ENCODE results near the gene MAP1LC3A. TPM values are rescaled to one million over a fixed set of nuclear protein-coding genes. Genes with fewer than 3 reads are reported as not detected.
"Not testable (repeated sequence)": the region's sequence is repeated elsewhere in the genome, so short reads cannot be mapped to it uniquely, and the experiment has no call there.

The MAP1LC3A gene
- 10 to 100 TPM; 21.6 to 40.7 (median 24.0) TPM for polyA plus RNA-seq (ENCODE audit: insufficient read length in 4 of 4)

- peak; percentile 72 to 86 (median 84) for DNase-seq (ENCODE audit: low read depth in 4 of 4, low spot score in 3 of 4)
Measured at GRCh38 chr20:34558320-34559218, at the start of gene MAP1LC3A. TSS of gene MAP1LC3A (plus strand) at chr20:34558718. CDS start at chr20:34558869, 151 bp downstream.

- no peak for DNase-seq (ENCODE audit: low read depth in 4 of 4, low spot score in 3 of 4)
Measured at GRCh38 chr20:34510575-34510974, 47.9 kb upstream of the MAP1LC3A start.

- DNase-seq (ENCODE audit: low read depth in 4 of 4, low spot score in 3 of 4): peak in 1 of 4 donors; percentile 7
Measured at GRCh38 chr20:34511891-34512265, 46.6 kb upstream of the MAP1LC3A start.

- no peak for DNase-seq (ENCODE audit: low read depth in 4 of 4, low spot score in 3 of 4)
Measured at GRCh38 chr20:34512266-34512954, 46.1 kb upstream of the MAP1LC3A start.

GRCh38 chr20:34512955-34513419, 45.5 kb upstream of the MAP1LC3A start:
- DNase-seq (ENCODE audit: low read depth in 4 of 4, low spot score in 3 of 4): no peak

- not testable (repeated sequence) for DNase-seq (ENCODE audit: low read depth in 4 of 4, low spot score in 3 of 4)
Measured at GRCh38 chr20:34514034-34514433, 44.5 kb upstream of the MAP1LC3A start.

- no peak for DNase-seq (ENCODE audit: low read depth in 4 of 4, low spot score in 3 of 4)
Measured at GRCh38 chr20:34514897-34515483, 43.5 kb upstream of the MAP1LC3A start.

GRCh38 chr20:34515484-34516246, 42.9 kb upstream of the MAP1LC3A start:
- peak in 2 of 4 donors; percentile 30 to 51 for DNase-seq (ENCODE audit: low read depth in 4 of 4, low spot score in 3 of 4)

- peak; percentile 97 to 98 (median 98) for DNase-seq (ENCODE audit: low read depth in 4 of 4, low spot score in 3 of 4)
Measured at GRCh38 chr20:34516247-34517113, 42.0 kb upstream of the MAP1LC3A start, which contains the start of gene DYNLRB1. TSS of gene DYNLRB1 (plus strand) at chr20:34516422. CDS start at chr20:34516459, 37 bp downstream.

- peak in 1 of 4 donors; percentile 8 for DNase-seq (ENCODE audit: low read depth in 4 of 4, low spot score in 3 of 4)
Measured at GRCh38 chr20:34517114-34517505, 41.4 kb upstream of the MAP1LC3A start.

- not testable (repeated sequence) for DNase-seq (ENCODE audit: low read depth in 4 of 4, low spot score in 3 of 4)
Measured at GRCh38 chr20:34518863-34519262, 39.7 kb upstream of the MAP1LC3A start.

- DNase-seq (ENCODE audit: low read depth in 4 of 4, low spot score in 3 of 4): not testable (repeated sequence)
Measured at GRCh38 chr20:34519841-34520240, 38.7 kb upstream of the MAP1LC3A start.

GRCh38 chr20:34522969-34523871, 35.3 kb upstream of the MAP1LC3A start:
- DNase-seq (ENCODE audit: low read depth in 4 of 4, low spot score in 3 of 4): no peak

GRCh38 chr20:34524426-34524825, 34.1 kb upstream of the MAP1LC3A start:
- no peak for DNase-seq (ENCODE audit: low read depth in 4 of 4, low spot score in 3 of 4)

- DNase-seq (ENCODE audit: low read depth in 4 of 4, low spot score in 3 of 4): no peak
Measured at GRCh38 chr20:34525342-34525708, 33.2 kb upstream of the MAP1LC3A start.

GRCh38 chr20:34525709-34526416, 32.7 kb upstream of the MAP1LC3A start:
- no peak for DNase-seq (ENCODE audit: low read depth in 4 of 4, low spot score in 3 of 4)

- DNase-seq (ENCODE audit: low read depth in 4 of 4, low spot score in 3 of 4): no peak
Measured at GRCh38 chr20:34526466-34526865, 32.1 kb upstream of the MAP1LC3A start.

- no peak for DNase-seq (ENCODE audit: low read depth in 4 of 4, low spot score in 3 of 4)
Measured at GRCh38 chr20:34527016-34527415, 31.5 kb upstream of the MAP1LC3A start.

All from right renal pelvis (tissue), 4 donors.